ENCODE measurements around the gene AQP6. TPM values are rescaled to one million over a fixed set of nuclear protein-coding genes. Genes with fewer than 3 reads are reported as not detected.

AQP6 gene
- total and polyA plus RNA-seq, 2 donors from 2014 or later = 12.0 to 74.1 TPM

DNA sequence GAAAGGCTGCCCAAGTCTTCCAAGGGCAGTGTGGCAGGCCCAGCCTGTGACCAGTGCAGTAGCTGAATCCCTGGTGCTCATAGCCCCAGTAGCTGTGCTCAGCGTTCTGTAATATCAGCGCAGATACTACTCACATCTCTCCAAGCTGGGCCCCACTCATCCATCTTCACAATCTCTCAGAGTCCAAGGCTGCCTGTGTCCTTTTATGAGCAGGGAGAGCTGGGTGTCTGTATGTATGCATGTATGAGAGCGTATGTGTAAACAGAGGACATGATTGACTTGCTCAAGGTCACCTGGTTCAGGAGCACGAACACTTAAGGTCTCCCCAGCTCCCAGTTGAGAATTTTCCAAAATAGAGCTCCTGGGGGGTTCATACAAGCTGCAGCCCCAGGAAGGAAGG lies 5.4 kb downstream of the AQP6 start:
- Histone ChIP-seq H3K27me3 (ENCODE audit: control insufficient read depth, insufficient read depth, low read length) (no peaks in the 10 kb centered on the region), H3K36me3 (ENCODE audit: control insufficient read depth in 2 of 3, insufficient read depth in 3 of 3, low read length in 3 of 3) (no peaks in the 10 kb centered on the region), H3K4me1 (ENCODE audit: control insufficient read depth in 2 of 3, insufficient read depth in 2 of 3, low read depth in 1 of 3, low read length in 3 of 3) (peaks cover 0 to 18% (median 17%) of the 10 kb centered on the region in 3 donors), H3K4me3 (ENCODE audit: low read length in 3 of 3) (no peak overlapping the region), H3K27ac (ENCODE audit: low read depth in 2 of 2, low read length in 2 of 2) (no peak overlapping the region), H3K9ac (ENCODE audit: low read length in 3 of 3) (no peak overlapping the region), H3K9me3 (ENCODE audit: control insufficient read depth in 2 of 3, insufficient read depth in 1 of 3, low read length in 3 of 3) (no peaks in the 10 kb centered on the region)
- DNase-seq (no peak), FAIRE-seq (no peak)
- intact Hi-C loops (cut with DNase I) = no loop called here
- TF ChIP-seq, protein P1, sequence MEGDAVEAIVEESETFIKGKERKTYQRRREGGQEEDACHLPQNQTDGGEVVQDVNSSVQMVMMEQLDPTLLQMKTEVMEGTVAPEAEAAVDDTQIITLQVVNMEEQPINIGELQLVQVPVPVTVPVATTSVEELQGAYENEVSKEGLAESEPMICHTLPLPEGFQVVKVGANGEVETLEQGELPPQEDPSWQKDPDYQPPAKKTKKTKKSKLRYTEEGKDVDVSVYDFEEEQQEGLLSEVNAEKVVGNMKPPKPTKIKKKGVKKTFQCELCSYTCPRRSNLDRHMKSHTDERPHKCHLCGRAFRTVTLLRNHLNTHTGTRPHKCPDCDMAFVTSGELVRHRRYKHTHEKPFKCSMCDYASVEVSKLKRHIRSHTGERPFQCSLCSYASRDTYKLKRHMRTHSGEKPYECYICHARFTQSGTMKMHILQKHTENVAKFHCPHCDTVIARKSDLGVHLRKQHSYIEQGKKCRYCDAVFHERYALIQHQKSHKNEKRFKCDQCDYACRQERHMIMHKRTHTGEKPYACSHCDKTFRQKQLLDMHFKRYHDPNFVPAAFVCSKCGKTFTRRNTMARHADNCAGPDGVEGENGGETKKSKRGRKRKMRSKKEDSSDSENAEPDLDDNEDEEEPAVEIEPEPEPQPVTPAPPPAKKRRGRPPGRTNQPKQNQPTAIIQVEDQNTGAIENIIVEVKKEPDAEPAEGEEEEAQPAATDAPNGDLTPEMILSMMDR (IDR thresholded peaks at IDR 0.05; ENCODE audit: borderline replicate concordance, extremely low read depth, insufficient read depth) = no peak

DNA sequence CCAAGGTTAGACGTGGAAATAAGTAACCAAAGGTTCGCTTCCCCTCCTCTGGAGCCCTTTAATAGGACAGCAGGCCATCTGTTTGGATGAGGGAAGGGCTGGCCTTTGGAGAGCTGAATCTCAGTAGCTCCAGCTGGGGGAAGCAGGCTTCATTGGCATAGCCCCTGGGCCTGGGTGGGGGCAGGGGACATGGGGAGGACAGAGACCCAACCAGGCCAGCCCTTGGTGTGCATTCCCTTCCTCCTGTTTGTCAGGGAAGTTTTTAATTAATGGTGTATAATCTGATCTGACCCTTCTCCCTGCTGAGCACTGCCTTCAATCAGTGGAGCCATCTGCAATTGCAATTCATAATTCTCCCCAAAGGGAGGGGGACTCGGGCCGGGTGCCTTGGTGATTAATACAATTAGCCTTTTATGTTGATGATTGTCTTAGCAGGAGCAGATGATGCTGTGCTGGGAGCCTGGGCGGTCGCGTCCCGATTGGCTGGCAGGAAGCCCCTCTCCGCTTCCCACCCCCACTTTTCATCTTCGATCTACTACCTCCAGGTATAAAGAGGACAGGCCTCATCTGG lies 6.4 kb downstream of the AQP6 start:
- DNase-seq = peak in 3 of 5 donors; percentile 49 to 72 (median 61)

GRCh38 chr12:49979791-49980190 lies 7.0 kb downstream of the AQP6 start:
- H3K9me3 ChIP-seq (ENCODE audit: control insufficient read depth in 2 of 3, insufficient read depth in 1 of 3, low read length in 3 of 3) = no peaks in the 10 kb centered on the region
- TF ChIP-seq, protein P1 (IDR thresholded peaks at IDR 0.05; ENCODE audit: borderline replicate concordance, extremely low read depth, insufficient read depth) = no peak
- H3K27me3 ChIP-seq (ENCODE audit: control insufficient read depth, insufficient read depth, low read length) = no peaks in the 10 kb centered on the region
- no peaks in the 10 kb centered on the region for H3K36me3 ChIP-seq (ENCODE audit: control insufficient read depth in 2 of 3, insufficient read depth in 3 of 3, low read length in 3 of 3)
- no peak overlapping the region for H3K27ac ChIP-seq (ENCODE audit: low read depth in 2 of 2, low read length in 2 of 2)
- DNase-seq (no peak), FAIRE-seq (no peak)
- H3K4me1 ChIP-seq (ENCODE audit: control insufficient read depth in 2 of 3, insufficient read depth in 2 of 3, low read depth in 1 of 3, low read length in 3 of 3) = peaks cover 3 to 31% (median 12%) of the 10 kb centered on the region in 3 donors
- no peak overlapping the region for H3K9ac ChIP-seq (ENCODE audit: low read length in 3 of 3)
- intact Hi-C loops (cut with DNase I) = no loop called here
- no peak overlapping the region for H3K4me3 ChIP-seq (ENCODE audit: low read length in 3 of 3)

More for the DNA sequence above, 6.4 kb downstream of the AQP6 start:
- Histone ChIP-seq H3K4me1 (ENCODE audit: control insufficient read depth in 2 of 3, insufficient read depth in 2 of 3, low read depth in 1 of 3, low read length in 3 of 3) (peaks cover 0 to 25% (median 14%) of the 10 kb centered on the region in 3 donors), H3K36me3 (ENCODE audit: control insufficient read depth in 2 of 3, insufficient read depth in 3 of 3, low read length in 3 of 3) (no peaks in the 10 kb centered on the region), H3K9ac (ENCODE audit: low read length in 3 of 3) (no peak overlapping the region), H3K4me3 (ENCODE audit: low read length in 3 of 3) (no peak overlapping the region), H3K27ac (ENCODE audit: low read depth in 2 of 2, low read length in 2 of 2) (peak overlapping the region; percentile 41 to 43), H3K27me3 (ENCODE audit: control insufficient read depth, insufficient read depth, low read length) (no peaks in the 10 kb centered on the region), H3K9me3 (ENCODE audit: control insufficient read depth in 2 of 3, insufficient read depth in 1 of 3, low read length in 3 of 3) (no peaks in the 10 kb centered on the region)
- TF ChIP-seq, protein P1 (IDR thresholded peaks at IDR 0.05; ENCODE audit: borderline replicate concordance, extremely low read depth, insufficient read depth) = no peak
- intact Hi-C loops (cut with DNase I) = no loop called here
- no peak for FAIRE-seq

Measured in kidney (tissue), 14 donors.